GM21526 (cell line): ENCODE measurements around the gene RYR3.
"Not testable (repeated sequence)": the region's sequence is repeated elsewhere in the genome, so short reads cannot be mapped to it uniquely, and the experiment has no call there.

Experiments
- ATAC-seq: cut with Tn5 transposase; IDR thresholded peaks from one replicate; pipeline ENCODE4 v1.9.1; 2021; ENCODE audit warnings: moderate library complexity; ENCODE audit not compliant: unreplicated experiment, low FRiP score

The RYR3 gene

DNA sequence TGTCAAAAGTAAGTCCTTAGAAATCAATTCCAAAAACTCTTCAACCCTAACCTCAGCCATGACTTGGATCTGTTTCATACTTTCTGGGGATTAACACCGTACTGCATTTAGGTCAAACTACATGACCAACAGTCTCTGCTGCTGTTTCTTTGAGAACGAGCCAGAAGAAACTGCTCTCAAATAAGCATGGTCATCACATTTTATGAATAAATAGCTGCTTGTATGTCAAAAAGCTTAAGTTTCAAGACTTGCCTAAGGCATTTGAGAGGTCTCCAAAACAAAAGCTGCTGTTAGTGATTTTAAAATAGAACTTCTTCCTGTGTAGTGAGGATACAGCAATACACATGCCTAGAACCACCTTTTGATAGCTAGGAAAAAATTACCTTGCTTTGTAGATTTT lies 491.2 kb downstream of the RYR3 start:
- ATAC-seq: no peak

DNA sequence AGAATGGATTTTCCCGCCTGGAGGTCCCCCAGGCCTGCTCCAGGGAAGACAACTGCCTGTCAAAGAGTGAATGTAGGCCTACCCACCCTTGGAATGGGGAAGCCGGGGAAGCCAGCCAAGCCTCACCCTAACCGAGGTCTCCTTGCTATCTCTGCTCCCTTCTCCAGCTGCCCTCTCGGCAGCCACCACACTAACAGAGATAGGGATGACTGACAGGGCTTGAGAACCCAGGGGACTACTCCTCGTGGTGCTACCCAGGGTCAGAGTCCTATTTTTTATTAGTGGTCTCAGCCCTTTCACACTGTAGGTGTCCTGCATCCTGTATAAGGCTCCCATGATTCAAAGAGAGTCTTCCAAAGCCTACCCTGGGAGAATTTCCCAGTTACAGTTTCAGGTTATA lies 496.9 kb downstream of the RYR3 start:
- no peak for ATAC-seq

DNA sequence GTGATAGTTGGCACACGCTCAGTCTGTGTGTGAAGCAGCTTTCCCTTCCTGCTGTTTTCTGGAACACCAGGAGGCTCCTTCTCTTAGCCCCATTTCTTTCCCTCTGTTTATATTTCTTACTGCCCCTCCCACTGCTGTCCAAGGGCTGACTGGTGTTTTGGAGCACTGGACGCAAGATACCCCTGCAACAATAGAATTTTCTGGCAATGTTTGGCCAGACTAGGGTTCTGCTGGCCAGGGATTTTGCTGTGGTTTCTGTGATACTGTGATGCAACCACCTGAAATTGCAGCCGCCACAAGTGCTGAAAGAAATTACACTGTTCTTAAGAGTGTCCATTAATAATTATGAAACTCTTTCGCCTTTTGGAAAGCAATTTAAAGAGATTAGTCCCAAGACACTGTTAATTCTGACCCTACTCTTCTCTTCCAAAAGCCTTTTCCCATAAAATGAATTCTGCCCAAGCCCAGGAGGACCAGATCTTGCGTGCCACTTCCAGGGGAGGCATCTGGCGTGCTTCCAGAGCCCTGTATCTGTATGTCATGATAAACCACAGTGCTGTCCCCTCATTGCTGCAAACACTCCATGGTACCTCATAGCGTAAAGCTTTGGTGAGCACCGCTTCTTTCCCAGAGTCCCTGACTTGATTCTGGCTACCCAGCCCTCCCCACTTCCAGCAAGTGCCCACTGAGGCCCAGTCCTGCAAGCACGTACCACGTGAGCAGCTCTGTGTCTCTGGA lies 498.1 kb downstream of the RYR3 start:
- no peak for ATAC-seq

DNA sequence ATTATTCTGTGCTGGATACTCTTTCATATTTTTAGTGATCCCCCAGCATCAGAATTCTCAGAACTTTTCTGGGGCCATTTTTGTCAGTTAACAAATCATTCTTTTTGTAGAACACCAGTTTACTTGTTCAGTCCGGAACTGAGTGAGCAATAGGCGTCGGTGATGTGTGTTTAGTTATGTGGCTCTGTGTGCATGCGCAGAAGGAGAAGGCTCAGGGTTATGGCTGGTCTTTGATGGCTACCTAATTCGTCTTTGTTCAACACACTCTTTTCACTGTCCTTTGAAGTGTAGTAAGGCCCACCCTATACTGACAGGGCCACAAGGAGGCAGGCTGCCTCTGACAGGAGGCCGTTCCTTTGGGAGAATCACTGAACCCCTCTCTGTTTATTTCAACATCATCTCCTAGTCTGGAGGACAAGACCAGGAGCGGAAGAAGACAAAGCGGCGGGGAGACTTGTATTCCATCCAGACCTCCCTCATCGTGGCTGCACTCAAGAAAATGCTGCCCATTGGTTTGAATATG lies 499.4 kb downstream of the RYR3 start:
- no peak for ATAC-seq

DNA sequence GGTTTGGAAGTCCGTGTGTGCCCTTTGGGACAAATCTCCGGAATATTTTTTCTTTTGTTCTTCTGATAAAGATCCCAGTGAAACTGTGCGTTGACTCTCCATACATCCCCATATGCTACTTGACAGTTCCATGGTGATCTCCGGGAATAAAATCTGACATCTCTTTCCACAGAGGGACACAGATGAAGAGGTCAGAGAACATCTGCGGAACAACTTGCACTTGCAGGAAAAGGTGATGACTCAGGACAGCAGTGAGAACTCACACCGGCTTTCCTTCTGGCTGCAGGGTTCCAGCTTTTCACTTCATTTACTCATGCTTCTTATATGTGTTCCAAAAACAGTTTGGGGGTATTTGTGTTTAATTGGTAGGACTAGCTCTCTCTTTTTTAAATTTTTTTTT lies 500.0 kb downstream of the RYR3 start:
- ATAC-seq: no peak

DNA sequence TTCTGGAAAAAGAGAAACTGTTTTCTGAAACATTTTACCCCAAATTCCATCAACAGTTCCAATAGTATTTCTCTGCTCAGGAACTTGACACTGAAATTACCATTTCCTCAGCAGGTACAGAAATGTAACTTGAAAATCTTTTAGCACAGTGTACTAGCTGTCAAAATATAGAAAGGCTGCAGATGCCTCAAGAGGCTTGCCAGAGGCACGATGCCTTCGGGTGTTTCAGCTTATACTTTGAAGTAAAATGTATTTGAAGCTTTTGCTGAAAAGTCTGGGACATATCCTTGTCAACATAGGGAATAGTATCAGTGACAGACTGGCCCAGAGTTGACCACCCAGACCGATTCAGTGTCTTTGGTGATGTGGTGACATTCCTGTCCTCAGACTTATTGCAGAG lies 503.1 kb downstream of the RYR3 start:
- no peak for ATAC-seq

DNA sequence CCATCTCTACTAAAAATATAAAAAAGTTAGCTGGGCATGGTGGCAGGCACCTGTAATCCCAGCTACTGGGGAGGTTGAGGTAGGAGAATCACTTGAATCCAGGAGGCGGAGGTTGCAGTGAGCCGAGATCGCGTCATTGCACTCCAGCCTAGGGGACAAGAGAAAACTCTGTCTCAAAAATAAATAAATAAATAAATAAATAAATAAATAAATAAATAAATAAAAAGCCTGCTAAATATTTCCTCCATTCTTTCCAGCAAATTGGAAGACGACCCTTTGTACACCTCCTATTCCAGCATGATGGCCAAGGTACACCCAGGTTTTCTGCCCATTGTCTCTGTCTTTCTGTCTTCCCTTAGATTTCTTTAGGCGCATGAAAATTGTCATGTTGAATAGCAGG lies 508.7 kb downstream of the RYR3 start:
- ATAC-seq: not testable (repeated sequence)

DNA sequence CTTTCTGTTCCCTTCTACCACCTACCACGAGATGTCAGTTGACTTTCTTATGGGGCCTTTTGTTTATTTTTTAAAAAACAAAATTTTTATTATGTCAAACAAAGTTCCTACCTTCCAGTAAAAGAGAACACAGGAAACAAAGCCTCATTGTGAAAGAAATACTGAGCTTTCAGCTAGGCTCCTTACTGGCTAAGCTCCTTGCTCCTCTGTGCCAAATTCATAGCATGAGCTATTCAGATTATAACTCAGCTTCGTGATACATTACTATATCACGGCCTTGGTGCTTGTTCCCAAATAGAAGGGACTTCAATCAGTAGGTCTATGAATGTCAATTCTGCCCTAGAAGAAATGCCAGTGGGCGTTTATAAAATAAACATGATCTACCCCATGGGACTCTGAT lies 511.7 kb downstream of the RYR3 start:
- no peak for ATAC-seq

DNA sequence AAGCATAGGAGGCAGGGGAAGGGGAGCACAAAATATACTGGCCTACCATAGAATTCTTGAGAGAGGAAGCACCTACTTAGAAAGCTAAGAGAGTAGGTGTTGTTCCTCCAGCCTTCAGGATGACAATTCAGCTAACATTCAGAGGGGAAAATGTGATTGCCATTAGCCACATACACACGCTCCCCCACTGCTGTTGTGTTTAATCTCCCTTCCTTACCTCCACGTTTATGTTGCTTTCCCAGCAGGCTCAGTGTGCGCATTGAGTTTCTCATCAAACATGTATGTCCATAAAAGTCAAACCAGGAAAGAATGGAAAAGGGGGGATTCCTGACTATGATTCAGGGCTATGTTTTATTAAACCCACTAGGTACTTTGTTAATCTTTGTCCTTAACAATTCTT lies 512.4 kb downstream of the RYR3 start:
- no peak for ATAC-seq

DNA sequence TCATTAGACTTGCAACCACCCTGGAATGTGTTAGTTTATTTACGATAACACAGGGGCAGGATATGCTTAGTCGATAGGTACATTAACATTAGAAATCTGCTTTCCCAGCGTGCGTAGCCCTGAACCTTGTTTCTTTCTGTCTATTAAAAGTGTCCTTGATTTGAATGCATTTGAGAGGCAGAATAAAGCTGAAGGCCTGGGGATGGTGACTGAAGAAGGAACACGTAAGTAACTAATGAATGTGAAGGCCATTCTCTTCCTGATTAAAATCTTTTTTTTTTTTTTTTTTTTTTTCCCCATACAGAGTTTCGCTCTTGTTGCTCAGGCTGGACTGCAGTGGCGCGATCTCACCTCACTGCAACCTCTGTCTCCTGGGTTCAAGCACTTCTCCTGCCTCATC lies 514.7 kb downstream of the RYR3 start:
- ATAC-seq: no peak

DNA sequence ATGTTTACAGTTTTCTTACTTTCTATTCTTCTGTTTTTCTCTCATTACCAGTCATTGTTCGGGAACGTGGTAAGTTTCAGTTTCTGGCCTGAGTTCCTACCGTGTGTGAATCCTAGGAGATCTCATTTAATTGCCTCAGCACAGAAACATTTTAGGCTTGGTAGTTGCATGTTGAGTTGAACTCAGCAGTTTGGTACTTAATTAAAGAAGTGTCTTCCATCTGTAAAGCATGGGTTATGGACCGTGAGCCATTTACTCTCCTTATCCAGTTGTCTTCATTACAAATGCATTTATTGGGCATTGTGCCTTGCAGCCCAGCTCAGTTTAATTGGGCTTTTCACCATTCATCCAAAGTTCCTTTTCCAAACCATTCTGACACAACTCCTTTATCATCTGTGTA lies 515.4 kb downstream of the RYR3 start:
- ATAC-seq: no peak

DNA sequence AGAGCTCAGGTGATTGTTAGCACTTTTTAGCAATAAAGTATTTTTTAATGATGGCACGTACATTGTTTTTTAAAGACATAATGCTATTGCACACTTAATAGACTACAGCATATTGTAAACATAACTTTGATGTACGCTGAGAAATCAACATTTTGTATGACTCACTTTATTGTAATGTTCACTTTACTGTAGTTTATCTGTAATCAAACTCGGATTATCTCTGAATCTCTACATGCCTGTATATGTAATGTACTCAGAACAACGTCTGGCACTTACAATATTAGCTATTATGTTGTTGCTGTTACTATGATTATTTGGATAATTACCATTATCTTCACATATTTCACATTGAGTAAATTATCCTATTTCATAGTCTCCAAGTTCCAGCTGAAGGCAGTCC lies 519.6 kb downstream of the RYR3 start:
- no peak for ATAC-seq

DNA sequence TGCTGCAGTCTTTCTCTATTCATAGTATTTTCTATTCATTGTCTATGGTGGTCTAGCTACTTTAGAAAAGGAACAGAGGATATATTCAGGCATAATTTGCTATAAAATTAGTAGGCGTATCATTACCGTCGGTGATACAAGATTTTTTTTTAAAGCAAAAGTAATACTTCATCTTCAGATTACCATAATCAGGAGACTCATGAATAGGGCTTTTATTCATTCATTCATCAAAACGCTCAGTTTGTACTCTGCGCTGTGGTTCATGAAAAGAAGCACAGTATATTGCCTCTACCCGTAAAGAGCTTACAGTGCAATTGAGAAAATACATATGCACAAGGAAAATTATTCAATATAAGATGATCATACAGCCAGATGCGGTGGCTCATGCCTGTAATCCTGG lies 520.9 kb downstream of the RYR3 start:
- no peak for ATAC-seq

DNA sequence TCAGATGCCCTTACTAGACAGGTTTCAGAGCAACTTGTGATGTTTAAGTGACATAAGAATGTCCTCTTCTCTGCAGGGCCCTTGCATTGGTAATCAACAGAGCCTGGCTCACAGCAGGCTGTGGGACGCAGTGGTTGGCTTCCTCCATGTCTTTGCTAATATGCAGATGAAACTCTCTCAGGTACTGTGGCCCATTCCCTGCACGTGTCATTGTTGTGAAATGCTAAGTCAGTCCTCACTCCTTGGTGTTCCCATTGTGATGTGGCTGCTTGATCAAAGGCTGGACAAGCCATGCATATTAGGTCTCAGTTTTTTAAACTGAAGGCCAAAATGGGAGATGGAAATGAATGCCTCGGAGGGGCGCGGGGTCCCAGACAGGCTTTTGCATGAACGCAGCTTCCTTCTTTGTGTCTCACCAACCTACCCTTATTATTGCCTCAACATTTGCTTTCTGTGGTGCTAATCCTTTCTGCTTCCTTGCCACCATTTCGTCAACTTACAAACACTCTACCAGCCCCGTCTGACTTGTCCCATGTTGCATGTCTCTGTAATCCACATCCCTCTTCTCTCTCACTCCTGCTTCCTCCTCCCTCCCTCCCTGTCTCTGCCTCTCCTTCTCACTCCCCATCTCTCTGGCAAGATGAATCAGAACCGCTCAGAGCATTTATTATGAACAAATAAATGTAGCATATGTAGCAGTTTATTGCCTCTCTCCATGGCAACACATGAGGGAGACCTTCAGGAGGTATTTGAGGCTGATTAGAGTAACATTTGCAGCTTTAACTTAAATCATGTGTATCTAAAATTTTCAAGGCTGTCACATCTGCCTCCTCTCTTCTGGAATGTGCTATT lies 524.4 kb downstream of the RYR3 start:
- no peak for ATAC-seq

DNA sequence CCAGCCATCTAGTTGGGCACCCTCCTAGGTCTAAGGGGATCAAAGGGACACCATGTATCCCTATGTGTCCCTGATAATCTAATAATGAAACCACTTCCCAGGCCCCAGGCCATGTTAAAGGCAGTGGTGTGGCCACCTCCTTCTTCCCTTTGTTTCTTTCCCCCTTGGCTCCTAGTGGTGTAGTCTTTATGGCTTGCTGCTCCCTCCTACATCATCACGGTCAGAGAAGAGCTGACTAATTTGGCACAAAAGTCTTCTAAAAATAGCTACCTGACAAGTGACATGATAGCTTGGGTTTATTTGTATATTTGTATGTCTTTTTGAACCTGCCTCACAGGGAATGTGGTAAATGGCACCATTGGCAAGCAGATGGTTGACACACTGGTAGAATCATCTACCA lies 526.5 kb downstream of the RYR3 start:
- no peak for ATAC-seq

DNA sequence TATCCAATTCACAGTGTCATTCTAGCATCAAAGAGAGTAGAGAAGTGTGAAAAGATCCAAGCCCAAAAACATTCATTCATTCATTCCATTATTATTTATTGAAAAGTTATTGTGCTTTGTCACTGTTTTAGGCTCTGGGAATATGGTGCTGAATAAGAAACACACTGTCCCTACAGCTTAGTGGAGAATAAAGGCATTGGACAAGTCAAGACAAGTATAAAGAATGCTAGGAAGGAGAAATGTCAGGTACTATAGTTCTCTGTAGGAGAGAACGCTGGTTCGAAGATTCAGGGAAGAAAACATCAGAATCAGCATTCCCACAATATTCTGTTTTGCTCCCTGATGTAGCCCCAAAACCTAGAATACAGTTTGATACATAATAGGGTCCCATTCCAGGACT lies 528.8 kb downstream of the RYR3 start:
- no peak for ATAC-seq

DNA sequence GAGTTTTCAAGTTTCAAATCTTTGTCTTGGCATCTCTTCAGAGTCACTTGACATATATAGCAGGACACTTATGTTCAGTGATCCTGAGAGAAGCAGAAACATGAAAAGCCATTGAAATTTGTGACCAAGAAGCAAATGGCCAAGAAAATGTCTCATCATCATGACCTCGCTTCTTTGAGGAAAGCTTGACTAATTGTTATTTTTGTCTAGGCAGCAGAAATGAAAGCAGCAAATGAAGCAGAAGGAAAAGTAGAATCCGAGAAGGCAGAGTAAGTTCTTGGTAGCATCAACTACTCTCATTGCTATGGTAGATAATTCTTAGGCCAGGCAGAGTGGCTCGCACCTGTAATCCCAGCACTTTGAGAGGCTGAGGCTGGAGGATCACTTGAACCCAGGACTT lies 529.8 kb downstream of the RYR3 start:
- no peak for ATAC-seq

DNA sequence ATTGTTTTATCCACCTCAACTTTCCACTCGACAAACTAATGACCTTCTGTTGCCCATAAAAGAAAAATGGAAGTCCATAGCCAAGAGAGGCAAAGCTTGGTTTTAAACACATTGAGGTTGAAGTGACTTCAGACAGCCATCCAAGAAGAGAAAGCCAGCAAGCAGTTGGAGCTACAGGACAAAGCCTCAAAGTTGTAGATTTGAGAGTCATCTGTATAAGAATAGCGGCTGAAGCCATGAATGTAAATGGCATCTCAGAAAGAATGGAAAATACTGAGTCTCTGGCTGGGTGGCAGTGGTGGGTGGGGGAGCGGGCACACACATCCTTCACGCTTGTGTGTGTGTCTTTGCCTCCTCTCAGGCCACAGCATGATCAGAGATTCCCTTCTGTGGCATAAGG lies 533.4 kb downstream of the RYR3 start:
- no peak for ATAC-seq

DNA sequence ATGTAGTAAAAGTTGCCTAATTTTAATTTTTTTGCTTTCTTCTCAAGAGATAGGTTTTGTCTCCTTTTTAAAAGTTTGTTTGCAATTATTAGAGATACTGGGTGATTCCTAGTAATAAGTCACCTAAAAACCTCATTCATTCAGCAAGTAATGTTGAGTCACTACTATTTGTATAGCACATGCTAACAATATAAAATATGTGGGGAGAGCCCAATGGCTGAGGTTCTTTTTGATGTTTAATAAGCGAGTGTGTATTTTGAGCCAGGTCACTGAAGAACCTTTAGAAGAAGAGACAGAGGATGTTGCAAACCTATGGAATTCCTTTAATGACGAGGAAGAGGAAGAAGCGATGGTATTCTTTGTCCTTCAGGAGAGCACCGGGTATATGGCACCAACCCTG lies 533.8 kb downstream of the RYR3 start:
- ATAC-seq: no peak

DNA sequence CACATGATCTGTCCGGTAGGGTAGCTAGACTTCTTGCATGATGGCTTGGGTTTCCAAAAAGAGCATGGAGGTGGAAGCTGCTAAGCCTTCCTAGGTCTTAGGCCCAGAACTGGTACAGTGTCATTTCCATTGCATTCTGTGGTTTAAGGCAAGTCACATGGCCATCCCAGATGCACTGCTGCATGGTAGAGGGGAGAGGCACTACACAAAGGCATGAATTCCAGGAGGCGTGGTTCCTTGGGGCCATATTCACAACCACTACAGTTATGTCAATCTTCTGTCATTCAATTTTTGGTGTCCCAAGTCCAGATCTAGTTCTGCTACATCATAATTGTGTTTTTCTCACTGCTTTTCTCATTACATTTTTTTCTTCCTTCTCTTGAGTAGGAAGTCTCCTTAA lies 535.4 kb downstream of the RYR3 start:
- no peak for ATAC-seq

DNA sequence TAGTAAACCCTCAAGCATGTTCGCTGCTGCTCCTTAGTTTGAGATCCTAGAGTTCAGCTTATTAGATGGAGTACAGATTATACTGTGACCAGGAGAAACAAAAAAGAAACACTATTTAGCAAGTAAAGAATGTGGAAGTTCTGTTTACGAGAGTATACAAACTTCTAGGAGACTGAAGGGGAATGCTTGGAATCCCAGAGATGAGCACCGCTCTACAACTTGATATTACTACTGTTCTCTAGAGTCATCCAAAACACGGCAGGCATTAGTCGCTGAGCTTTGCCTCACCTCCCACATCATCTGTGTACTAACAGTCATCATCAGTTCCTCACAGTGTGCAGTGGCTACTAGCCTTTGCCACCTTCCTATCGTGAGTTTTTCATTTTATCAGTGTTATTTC lies 536.1 kb downstream of the RYR3 start:
- no peak for ATAC-seq

DNA sequence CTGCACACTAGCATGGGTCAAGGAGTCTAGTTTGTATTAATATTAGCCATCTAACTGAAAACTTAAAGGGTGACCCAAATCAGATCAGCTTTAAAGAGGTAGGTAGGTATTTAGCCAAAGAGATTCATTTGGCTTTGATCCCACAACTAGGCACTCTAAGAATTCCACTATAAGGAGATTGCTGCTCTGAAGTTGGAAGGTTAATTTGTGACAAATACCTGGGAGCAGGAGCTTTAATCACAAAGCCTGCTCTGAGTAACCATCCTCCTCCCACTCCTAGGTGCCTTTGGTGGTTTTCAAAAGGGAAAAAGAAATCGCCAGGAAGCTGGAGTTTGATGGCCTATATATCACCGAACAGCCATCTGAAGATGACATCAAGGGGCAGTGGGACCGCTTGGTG lies 537.2 kb downstream of the RYR3 start:
- ATAC-seq: no peak
